ENCODE results near the gene CACNB2.

DNA sequence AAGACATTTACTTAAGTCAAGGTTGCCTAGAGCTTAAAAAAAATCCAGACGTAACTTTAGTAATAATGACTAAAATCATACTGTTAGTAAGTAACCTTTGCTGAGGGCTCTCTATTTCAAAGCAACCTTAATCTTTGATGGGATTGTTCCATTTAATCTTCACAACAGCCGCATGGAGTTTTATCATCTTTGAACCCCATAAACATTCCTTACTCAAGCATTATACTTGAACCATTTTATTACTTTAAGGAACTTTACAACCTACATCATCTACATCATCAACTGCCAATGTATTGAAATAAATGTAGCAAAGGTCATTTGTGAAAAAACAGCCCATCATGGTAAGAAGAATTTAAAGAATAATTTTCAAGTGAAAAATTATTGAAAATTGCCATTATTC lies 22.9 kb upstream of the CACNB2 start:
- TF ChIP-seq, protein P1, sequence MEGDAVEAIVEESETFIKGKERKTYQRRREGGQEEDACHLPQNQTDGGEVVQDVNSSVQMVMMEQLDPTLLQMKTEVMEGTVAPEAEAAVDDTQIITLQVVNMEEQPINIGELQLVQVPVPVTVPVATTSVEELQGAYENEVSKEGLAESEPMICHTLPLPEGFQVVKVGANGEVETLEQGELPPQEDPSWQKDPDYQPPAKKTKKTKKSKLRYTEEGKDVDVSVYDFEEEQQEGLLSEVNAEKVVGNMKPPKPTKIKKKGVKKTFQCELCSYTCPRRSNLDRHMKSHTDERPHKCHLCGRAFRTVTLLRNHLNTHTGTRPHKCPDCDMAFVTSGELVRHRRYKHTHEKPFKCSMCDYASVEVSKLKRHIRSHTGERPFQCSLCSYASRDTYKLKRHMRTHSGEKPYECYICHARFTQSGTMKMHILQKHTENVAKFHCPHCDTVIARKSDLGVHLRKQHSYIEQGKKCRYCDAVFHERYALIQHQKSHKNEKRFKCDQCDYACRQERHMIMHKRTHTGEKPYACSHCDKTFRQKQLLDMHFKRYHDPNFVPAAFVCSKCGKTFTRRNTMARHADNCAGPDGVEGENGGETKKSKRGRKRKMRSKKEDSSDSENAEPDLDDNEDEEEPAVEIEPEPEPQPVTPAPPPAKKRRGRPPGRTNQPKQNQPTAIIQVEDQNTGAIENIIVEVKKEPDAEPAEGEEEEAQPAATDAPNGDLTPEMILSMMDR (IDR thresholded peaks at IDR 0.05; ENCODE audit: low read depth, low read length, missing input control) = no peak
- no peak for TF ChIP-seq EGR1 (IDR thresholded peaks at IDR 0.05; ENCODE audit: low read depth in 2 of 2)
- no peak for TF ChIP-seq SP1 (IDR thresholded peaks at IDR 0.05)
- TF ChIP-seq, protein P2, sequence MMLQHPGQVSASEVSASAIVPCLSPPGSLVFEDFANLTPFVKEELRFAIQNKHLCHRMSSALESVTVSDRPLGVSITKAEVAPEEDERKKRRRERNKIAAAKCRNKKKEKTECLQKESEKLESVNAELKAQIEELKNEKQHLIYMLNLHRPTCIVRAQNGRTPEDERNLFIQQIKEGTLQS (IDR thresholded peaks at IDR 0.05) = no peak
- TF ChIP-seq YY1 (IDR thresholded peaks at IDR 0.05) = no peak
- no peak for TF ChIP-seq GABPA (IDR thresholded peaks at IDR 0.05 in 1 of 2, conservative IDR thresholded peaks at IDR 0.05 in 1 of 2)

All from liver (tissue), 3 donors.